NCI-H526 (cell line): ENCODE data around the gene PHYHD1.

Source experiments
- DNase-seq, 2 experiments: peaks; one replicate each; lab custom pipeline; 2025; lab: John Stamatoyannopoulos, UW

PHYHD1 gene

DNA sequence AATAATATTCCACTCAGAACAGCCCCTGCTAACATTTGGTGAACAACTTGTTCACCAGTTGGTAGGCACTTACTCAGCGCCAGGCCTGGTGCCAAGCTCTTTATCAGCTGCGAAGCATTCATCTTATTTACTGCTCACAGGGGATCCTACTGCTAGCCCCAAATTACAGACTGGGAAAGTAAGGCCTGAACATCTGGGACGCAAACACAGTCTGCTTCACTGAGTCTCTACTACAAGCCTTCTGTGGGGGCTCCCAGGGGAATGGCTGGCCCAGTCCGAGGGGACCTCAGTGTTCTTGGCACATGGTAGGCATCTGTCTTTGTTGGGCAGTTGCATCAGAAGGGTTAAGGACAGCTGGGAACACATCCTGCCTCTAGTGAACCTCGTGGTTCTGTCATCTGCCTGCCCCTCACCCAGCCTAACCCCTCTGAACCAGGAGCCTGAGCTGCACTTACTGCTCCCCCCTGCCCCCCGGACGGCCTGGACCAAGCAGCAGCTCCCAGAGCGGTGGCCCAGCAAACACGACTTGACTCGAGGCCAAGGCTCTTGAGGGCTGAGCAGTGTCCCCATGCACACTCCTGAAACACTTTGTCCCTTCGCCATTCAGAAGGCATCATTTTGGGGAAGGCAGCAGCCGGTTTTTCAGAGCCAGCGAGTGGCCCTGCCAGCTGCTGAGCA lies at the start of gene PHYHD1:
Gene PHYHD1, plus strand, starts transcription at position 602 of the 678 bp plus-strand sequence. CDS start 1,342 bp downstream, outside the sequence.
- no peak for DNase-seq

DNA sequence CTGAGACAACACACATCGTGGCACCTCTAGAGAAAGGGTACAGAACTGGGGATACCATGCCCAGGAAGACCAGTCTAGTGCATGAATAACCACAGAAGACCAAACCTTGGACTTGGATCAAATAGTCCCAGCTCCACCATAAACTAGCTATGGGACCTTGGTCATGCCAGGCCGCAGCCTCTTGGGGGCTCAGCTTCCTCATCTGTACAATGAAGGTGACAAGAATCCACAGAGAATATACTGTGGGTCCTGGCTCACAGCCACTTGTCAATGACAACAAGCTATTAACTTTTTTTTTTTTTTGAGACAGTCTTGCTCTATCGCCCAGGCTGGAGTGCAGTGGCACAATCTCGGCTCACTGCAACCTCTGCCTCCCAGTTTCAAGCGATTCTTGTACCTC lies 42.9 kb upstream of the PHYHD1 start:
- DNase-seq, result no peak

DNA sequence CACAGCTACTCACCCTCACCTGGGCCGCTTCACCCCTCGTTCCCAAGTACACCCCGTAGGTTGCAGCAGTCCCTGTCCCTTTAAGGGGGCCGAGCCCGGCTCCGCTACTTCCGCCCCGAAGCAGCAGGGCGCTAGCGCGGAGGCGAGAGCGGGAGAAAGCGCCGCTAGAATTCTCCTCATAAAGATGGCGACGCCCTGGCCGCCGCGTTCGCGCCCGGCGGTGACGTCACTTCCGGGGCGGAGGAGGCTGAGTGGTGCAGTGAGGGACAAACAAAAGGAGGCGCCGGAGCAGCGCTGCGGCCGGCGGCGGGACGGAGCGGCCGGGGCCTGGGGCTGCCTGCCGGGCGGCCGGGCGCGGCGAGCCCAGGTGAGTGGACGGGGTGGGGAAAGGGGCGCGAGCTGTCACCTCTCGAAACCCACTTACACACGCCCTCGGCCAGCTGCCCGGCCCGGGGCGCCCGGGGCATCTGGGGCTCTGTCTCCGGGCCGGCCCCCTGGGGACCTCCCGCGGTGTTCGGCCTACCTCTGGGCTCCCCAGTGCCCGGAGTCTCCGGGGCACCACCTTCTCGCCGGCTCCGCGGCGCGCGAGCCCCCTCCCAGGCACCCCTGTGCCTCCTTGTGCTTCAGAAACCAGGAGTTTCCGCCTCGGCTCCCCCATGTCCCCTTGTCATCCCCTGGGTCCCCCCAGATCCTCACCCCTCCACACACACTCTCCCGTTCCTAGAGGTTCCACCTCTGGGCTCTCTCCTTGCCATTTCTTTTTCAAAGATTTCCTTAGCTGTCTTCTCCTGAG lies 38.7 kb upstream of the PHYHD1 start, which contains the start of the genes KYAT1 and LRRC8A:
Gene KYAT1, minus strand, starts transcription at position 67 of the 793 bp plus-strand sequence. CDS start 36,545 bp downstream, outside the sequence.
Gene LRRC8A, plus strand, starts transcription at position 250 of the 793 bp plus-strand sequence. CDS start 25,032 bp downstream, outside the sequence.
- peak; percentile 86 to 96 for DNase-seq

DNA sequence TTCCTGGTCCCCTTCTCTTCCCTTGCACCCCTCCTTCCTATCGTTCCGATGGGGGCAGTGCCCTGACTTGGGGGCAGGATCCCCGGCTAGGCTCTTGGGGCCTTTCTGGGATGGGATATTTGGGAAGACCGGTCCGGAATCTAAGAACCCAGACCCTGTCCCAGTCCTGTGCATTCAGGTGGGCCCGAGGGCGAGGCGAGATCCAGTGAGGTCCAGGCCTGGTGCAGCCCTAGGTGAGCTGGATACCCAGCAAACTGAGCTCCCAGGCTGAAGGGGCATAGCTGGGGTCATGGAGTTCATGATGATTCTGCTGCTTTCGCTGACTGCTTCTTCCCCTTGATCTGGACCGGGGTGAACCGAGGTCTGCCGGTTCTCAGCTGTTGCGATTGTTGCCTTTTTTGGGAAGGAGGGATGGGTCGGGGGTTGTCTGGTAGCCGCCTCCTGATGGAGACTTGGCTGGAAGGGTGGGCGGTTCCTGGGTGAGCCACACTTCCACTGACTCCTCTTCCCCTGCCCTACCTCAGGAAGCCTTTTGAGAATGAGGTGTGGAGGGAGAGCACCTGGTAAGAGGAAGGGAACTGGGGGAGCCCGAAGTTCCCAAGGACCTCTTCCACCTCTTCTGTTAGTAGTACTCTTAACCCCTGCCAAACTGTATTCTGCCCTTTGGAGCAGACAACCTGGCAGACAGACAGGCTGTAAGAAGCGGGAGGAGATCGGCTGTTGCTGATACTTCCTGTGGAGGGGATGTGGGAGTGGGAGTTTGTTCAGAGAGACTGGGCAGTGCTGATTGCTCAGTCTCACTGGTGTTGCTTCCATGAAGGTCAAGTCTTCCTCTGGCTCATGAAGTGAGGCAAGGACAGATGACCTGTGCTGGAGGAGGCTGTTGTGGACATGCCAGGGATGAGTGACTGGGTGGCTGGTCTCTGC lies 37.8 kb upstream of the PHYHD1 start:
- DNase-seq, result peak in 1 of 2 experiments; percentile 30

DNA sequence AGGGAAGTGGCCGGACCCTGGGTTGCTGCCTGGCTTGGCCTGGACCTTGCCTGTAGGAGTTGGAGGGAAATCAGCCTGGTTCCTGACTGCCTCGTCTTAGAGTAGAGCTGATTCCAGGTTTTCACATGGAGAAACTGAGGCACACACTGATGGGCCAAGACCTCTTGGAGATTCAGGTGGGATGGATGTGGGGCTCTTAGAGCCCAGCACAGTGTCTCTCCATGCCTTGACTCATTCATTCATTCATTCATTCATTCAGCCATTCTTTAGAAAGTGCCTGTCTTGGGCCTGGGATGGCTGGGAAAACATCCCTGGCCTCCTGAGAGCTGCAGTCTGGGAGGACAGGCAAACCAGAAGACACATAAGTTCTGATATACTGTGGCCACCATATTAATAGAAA lies 36.6 kb upstream of the PHYHD1 start:
- no peak for DNase-seq

DNA sequence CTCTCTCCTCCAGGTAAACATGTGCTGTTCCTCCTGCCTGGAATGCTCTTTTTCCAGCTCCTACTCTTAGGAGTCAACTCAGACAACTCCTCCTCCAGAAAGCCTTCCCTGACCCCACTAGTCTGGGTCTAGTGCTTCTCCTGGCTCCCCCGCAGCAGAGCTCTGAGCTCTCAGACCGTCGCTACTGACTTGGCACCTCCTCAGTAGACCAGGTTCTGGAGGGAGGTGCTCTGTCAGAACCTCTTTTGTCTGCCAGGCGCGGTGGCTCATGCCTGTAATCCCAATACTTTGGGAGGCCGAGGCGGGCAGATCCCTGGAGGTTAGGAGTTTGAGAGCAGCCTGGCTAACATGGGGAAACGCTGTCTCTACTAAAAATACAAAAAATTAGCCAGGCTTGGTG lies 35.4 kb upstream of the PHYHD1 start:
- no peak for DNase-seq

DNA sequence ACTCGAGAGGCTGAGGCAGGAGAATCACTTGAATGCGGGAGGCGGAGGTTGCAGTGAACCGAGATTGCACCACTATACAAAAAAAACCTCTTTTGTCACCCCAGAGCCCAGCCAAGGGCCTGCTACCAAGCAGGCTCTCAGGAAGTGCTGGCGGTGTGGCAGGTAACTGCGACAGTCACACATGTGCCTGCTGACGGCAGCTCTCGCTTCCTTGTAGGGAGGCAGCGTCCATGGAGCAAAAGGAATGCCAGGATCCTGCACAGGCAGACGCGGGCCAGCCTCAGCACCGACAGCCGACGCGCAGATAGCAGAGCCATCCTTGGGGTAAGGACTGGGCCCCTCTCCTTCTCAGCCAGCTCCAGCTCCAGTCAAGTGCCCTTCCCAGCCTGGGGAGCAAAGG lies 35.0 kb upstream of the PHYHD1 start:
- no peak for DNase-seq

DNA sequence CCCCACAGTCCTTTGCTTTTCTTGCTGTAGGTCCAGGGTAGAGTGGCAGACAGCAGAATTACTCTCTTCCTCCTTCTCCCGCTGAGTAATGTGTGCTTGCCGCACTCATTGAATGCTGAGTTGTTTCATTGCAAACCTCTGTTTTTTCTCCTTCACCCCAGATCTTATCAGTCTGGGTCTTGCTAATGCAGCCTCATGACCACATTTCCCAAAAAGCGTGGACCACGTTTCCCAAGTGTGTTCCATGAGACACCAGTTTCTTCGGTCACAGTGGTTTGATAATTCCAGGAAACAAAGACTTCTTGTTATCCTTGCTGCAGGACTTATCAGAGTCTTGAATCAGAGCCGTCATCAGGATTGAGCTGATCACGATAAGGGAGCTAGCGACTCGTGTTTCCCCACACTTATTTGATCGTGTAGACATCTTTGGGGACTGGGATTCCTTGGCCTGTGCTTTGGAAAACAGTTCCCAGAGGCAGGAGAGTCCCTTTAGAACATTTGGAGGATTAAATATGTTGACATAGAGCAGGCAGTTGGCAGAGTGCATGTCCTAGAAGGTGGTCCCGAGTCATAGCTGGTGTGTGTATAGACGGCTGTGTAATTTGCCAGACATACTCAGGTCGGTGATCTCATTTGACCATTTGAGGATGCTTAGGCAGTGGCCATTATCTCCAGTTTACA lies 34.4 kb upstream of the PHYHD1 start:
- DNase-seq, result no peak

DNA sequence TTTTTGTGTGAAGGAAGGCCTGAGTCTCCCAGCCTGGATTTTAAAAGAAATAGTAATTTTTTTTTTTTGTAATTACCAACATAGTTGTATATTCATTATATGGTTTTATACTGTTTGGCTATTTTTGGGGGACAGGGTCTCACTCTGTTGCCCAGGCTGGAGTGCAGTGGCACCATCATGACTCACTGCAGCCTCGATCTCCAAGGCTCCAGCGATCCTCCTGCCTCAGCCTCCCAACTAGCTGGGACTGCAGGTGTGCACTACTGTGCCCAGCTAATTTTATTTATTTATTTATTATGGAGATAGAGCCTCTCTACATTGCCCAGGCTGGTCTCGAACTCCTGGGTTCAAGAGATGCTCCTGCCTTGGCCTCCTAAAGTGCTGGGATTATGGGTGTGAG lies 33.7 kb upstream of the PHYHD1 start:
- no peak for DNase-seq

DNA sequence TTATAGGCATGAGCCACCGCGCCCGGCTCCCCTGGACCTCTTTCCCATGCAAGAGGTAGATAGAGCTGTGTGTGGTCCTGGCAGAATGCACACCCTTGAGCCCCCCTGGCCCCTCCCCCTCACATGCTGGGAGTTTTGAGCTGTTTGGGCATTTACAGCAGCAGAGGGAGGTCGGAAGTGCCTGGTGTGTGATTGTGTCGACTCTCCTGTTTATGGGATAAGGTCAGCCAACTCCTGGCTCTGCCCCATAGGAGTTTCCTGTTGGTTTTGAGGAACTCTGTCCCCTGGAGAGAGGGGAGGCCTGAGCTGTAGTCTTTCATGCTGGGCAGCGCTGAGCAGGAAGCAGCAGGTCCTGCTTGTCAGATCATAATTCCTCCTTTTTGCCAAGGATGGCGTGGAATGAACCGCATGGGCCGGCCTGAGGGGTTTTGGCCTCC lies 32.9 kb upstream of the PHYHD1 start:
- DNase-seq, result no peak

DNA sequence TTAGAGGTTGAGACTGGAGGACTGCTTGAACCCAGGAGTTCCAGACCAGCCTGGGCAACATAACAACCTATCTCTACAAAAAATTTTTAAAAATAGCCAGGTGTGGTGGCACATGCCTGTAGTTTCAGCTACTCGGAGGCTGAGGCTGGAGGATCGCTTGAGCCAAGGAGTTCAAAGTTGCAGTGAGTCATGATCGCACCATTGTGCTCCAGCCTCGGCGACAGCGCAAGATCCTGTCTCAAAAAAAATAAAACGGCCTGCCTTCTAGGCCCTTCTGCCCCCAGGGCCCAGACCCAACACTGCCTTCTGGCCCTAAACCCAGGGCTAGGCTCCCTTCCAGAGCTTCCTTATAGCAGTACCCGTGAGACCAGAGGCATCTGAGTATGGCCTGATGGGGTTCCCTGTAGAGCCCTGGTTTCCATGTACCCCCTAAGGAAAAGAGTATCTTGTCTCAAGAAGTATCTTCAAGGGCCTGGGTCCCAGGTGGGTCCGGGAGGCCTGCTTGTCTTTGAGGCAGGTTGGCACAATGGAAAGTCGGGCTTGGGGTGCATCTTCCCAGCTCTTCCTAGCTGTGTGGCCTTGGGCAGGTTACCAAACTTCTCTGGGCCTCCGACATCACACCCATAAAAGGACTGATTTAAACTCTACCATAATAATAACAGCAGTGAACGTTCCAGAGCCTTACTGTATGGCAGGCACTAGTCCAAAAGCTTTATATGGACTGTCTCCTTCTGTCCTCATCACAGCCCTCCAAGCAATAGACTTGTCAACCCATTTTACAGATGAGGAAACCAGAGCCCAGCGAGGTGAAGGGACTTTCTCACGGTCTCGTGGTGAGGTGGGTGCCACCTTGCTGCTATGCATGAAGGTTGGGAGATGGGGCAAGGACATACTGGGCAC lies 29.2 kb upstream of the PHYHD1 start:
- no peak for DNase-seq

DNA sequence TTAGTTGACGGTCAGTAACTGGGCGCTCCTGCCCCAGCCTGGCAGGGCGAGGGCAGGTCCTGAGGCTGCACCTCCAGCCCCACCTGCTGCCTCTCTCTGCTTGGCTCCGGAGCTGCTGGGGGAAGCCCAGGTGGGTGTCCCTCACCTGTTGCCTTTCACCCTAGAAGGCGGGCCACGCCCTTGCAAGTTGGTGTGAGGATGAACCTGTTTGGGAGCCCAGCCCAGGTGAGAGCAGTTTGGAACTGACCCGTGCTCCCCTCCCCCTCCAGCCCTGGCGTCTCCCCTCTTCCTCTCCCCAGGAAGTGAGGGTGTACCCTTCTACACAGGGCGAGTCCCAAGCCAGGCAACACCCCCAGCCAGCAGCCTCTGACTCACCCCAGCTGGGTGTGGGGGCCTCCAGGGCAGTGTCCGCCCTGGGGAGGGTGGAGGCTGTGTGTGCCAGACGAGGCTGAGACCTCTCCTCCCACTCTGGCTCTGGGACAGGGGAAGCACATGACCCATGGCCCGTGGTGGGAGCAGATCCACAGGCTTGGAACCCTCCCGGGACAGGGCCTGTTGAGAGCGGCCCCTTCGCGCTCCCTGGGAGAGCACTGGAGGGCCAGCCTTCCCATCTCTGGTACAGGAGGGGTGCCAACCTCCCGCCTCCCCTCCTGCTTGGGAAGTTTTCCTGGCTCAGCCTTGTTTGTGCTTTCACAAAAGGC lies 28.4 kb upstream of the PHYHD1 start:
- DNase-seq, result no peak

DNA sequence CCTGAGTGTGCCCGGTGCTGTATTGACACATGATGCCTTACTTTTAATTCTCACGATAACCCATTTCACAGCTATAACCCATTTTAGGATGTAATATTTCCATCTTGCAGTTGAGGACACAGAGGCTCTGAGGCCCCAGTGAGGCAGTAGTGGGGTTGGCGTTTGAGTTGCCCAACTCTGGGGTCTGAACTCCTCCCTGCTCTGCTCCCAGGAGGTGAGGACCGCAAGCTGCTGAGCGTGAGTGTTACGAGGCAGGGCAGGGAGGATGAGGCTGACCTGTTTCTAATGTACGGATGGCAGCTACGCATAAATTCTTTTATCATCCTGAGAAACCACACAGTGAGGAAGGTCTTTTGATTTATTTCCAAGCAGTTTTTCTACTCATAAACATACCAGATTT lies 27.4 kb upstream of the PHYHD1 start:
- DNase-seq, result no peak

DNA sequence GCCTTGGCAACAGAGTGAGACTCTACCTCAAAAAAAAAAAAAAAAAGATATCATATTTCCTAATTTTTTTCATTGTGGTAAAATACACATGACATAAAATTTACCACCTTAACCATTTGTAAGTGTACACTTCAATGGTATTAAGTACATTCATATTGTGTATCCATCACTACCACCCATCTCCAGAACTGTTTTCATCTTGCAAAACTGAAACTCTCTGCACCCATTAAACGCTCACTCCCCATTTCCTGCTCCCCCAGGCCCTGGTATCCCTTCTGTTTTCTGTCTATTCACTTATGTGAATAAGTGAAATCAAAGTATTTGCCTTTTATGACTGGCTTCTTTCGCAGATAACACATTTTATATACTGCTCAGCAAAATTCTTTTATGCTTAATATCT lies 26.0 kb upstream of the PHYHD1 start:
- no peak for DNase-seq

DNA sequence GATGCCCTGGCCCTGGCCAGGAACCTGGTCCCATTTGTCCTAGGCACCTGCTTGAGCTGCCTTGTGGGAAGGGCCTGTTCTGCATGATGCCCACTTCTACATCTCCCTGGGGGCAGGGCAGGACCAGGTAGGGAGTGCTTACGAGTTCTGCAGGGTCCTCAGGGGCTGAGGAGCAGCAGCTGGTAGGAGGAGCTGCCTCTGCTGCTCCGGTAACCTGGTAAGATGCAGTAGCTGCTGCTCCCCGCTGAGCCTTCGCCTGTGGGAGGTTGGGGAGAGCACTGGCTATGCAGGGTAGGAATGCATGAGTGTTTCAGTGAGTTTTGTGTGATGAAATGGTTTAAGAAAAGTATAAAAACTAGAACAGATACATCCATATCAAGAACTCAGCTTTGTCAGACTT lies 25.2 kb upstream of the PHYHD1 start:
- DNase-seq, result no peak

DNA sequence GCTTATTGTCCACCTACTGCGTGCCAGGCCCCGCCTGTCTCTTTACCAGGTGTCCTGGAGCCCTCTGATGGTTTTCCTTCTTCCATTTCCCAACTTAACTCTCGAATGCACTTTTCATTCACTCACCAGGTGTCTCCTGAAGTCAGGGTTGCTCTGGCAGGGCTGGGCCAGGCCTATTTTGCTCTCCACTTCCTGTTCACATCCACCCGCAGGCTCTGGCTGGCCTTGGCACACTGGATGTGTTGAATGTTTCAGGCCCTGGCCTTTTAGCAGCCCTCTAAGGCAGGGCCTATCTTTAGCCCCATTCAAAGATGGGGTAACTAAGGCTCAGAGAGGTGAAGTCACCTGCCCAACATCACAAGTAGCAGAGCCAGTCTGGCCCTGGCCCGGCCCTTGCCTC lies 22.4 kb upstream of the PHYHD1 start:
- no peak for DNase-seq

DNA sequence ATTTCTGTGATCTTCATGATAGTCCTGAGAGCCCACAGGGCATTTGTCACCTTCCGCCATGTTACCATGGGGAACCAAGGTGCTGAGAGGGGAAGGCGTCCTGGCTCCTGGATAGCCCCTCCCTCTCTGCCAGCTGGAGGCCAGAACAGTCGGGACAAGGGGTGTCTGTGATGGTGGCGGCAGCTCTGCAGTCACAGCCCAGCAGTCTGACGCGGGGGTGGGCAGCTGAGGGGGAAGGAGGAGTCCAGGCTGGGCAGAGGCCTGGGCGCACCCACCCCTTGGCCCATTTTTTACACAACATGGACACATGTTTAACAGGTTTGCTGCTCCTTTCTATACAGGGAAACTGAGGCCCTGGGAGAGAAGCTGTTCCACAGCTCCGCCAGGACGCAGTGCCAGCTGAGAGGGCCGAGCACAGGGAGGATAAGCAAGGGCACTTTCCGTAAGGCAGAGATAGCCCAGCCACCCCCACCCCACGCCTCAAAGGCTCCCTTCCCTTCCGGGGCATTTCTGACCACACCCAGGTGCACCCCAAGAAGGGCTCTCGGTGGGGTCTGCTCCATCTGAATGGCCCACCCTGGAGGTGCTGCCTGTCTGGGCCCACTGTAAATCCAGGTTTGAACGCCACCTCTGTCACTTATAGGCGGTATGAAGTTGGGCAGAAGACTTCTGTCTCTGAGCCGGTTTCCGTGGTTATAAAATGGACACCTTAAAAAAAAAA lies 21.8 kb upstream of the PHYHD1 start:
- no peak for DNase-seq

DNA sequence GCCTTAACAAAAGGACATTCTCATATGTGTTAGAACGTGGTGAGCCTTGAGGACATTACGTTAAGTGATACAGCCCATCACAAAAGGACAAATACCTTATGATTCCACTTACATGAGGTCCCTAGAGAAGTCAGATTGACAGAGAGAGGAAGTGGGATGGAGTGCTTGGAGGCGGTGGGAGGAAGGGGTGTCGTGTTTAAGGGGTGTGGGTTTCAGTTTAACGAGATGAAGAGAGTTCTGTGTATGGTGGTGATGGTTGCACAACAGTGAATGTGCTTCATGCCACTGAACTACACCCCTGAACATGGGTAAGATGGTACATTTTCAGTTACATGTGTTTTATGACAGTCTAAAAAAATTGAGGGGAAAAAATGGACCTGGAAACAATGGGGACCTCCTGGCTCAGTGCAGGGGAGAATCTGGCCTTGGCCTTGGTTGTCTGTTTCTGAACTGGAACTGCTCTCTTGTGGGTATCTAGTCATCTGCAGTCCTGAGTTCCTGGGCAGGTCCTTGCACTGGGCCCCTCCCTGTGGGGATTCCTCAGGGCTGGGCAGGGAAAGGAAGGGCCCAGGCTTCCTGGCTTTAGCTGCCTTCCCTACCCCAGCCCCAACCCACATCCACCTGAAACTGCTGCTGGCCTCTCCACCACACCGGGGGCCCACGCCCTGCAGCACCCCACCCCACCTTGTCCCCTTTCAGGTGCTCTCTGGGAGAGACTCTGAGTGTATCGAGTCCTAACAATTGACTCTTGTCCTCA lies 21.0 kb upstream of the PHYHD1 start:
- DNase-seq, result no peak
